Ovary (tissue), 9 donors: ENCODE results near the gene SOX6. TPM values are rescaled to one million over a fixed set of nuclear protein-coding genes. Genes with fewer than 3 reads are reported as not detected.
"Not testable (repeated sequence)": the region's sequence is repeated elsewhere in the genome, so short reads cannot be mapped to it uniquely, and the experiment has no call there.

Experiments
- DNase-seq, 5 donors: peaks; one replicate each; pipeline ENCODE4 v3.0.0-alpha.2; 2019 to 2020
- H3K27ac ChIP-seq, 2 donors: fragments of 200-600 bp; one replicate each; pipeline versions ENCODE4 v1.5.1 to v1.8.0; 2019 to 2022
- H3K27me3 ChIP-seq: fragments of 200-600 bp; one replicate; pipeline ENCODE4 v1.8.0; 2022
- H3K36me3 ChIP-seq: fragments of 200-600 bp; sonication (generic); one replicate; pipeline ENCODE4 v1.5.1; 2019
- H3K4me1 ChIP-seq: one replicate; pipeline ENCODE4 v1.8.1; 2013; ENCODE audit warnings: mild to moderate bottlenecking, moderate library complexity; ENCODE audit not compliant: insufficient read depth
- H3K4me3 ChIP-seq: fragments of 200-600 bp; sonication (generic); one replicate; pipeline ENCODE4 v1.5.1; 2017
- H3K9me3 ChIP-seq, 2 donors: fragments of 200-600 bp in 1 of 2; sonication (generic) in 1 of 2; one replicate each; pipeline versions ENCODE4 v1.5.1 to v1.8.1; 2013 to 2019; ENCODE audit warnings: mild to moderate bottlenecking in 1 of 2, moderate library complexity in 1 of 2
- CTCF ChIP-seq, 3 donors: fragments of 450-650 bp in 2 of 3; fragments of 200-600 bp in 1 of 3; IDR thresholded peaks; one replicate each; pipeline versions ENCODE4 v1.5.1 to v1.8.0; 2016 to 2022; ENCODE audit warnings: antibody characterized with exemption in 3 of 3, mild to moderate bottlenecking in 1 of 3
- EP300 ChIP-seq: sonication (generic); formaldehyde crosslinking; IDR thresholded peaks from one replicate; pipeline ENCODE4 v1.6.1; 2017; ENCODE audit warnings: antibody characterized with exemption
- POLR2A ChIP-seq: fragments of 450-650 bp; IDR thresholded peaks from one replicate; pipeline ENCODE4 v1.6.1; 2017; ENCODE audit warnings: antibody characterized with exemption, mild to moderate bottlenecking, moderate library complexity
- WGBS, 3 donors: extraction: QIAGEN DNeasy Blood & Tissue Kit in 1 of 3; methylation state at CpG; one replicate each; pipeline versions ENCODE4 v1.1.5 to v1.1.7; 2013 to 2017; 5-methylcytosine and 5-hydroxymethylcytosine counted together
- intact Hi-C, 4 donors: fragments of 100-400 bp; cut with DNase I; formaldehyde crosslinking; loops; one replicate each; pipeline versions ENCODE4 v1.11.0 to v1.15.1; 2022 to 2023
- polyA plus RNA-seq, 2 donors: library from polyadenylated mRNA; stranded (reverse); fragments of 200-250 nt in 1 of 2; fragments of 350-450 nt in 1 of 2; fragmentation: Illumina TruSeq in 1 of 2; extraction: RNeasy Lipid Tissue Mini Kit (QIAGEN cat#74804) in 1 of 2; gene quantifications; one replicate each; pipeline ENCODE4 v1.2.3, GENCODE V29; 2013 to 2014
- total RNA-seq, 7 donors: library from RNA; depleted of rRNA in 2 of 7; stranded (reverse); fragments of >200 nt in 2 of 7; fragmentation: NEBNext Ultra II Directional in 3 of 7; extraction: Animal tissue kit (Norgen Biotek cat#: 25700) in 3 of 7; gene quantifications; one replicate each; pipeline versions ENCODE4 v1.1.0 to v1.2.4, GENCODE V29; 2016 to 2023
- donor health status: DM: no; HTN: no; CAD: no; lungs with moderate emphysema.
- donor health status: DM: no; HTN: no; CAD: no.
- donor health status: Bipolar disorder and iron deficiency.
- donor health status: DM: yes; HTN: yes; CAD: no.
- donor health status: DM: no; HTN: no; CAD: no.
- donor health status: DM: yes; HTN: yes; CAD: no.

Gene SOX6
- total and polyA plus RNA-seq, 9 donors, result 0.61 to 29.4 (median 4.7) TPM

- H3K27ac ChIP-seq, result no peak overlapping the region
- no peak for DNase-seq
- 87 to 92% (median 87%) methylated on average over 5 of the region's 5 CpGs for WGBS, 3 donors
- TF ChIP-seq EP300 (no peak), CTCF (IDR thresholded peaks at IDR 0.05) (no peak), POLR2A (no peak)
- no peaks in the 10 kb centered on the region for H3K4me1 ChIP-seq
- H3K27me3 ChIP-seq, result no peaks in the 10 kb centered on the region
- intact Hi-C loops, result no loop called here
- no peaks in the 10 kb centered on the region for H3K36me3 ChIP-seq
- no peaks in the 10 kb centered on the region for H3K9me3 ChIP-seq
- H3K4me3 ChIP-seq, result no peak overlapping the region
These were observed 429.0 kb downstream of the SOX6 start for GRCh38 chr11:15927196-15927863.

- Histone ChIP-seq H3K36me3 (no peaks in the 10 kb centered on the region), H3K27ac (no peak overlapping the region), H3K9me3 (no peaks in the 10 kb centered on the region), H3K27me3 (no peaks in the 10 kb centered on the region), H3K4me3 (no peak overlapping the region), H3K4me1 (no peaks in the 10 kb centered on the region)
- 74 to 79% (median 78%) methylated on average over 2 of the region's 2 CpGs for WGBS, 3 donors
- TF ChIP-seq CTCF (IDR thresholded peaks at IDR 0.05) (no peak), EP300 (no peak), POLR2A (no peak)
- intact Hi-C loops, result no loop called here
- DNase-seq, result no peak
These were observed 430.3 kb downstream of the SOX6 start for GRCh38 chr11:15926071-15926470.

GRCh38 chr11:15923183-15923582, 433.2 kb downstream of the SOX6 start:
- H3K36me3 ChIP-seq, result no peaks in the 10 kb centered on the region
- intact Hi-C loops, result no loop called here
- H3K4me1 ChIP-seq, result no peaks in the 10 kb centered on the region
- TF ChIP-seq EP300 (no peak), POLR2A (no peak), CTCF (IDR thresholded peaks at IDR 0.05) (no peak)
- no peak overlapping the region for H3K27ac ChIP-seq
- WGBS, 3 donors, result 76 to 80% (median 80%) methylated on average over 2 of the region's 2 CpGs
- no peaks in the 10 kb centered on the region for H3K9me3 ChIP-seq
- no peak overlapping the region for H3K4me3 ChIP-seq
- H3K27me3 ChIP-seq, result no peaks in the 10 kb centered on the region
- no peak for DNase-seq

GRCh38 chr11:15922745-15923144, 433.6 kb downstream of the SOX6 start:
- H3K9me3 ChIP-seq, H3K4me3 ChIP-seq, H3K4me1 ChIP-seq, DNase-seq, H3K27me3 ChIP-seq, H3K36me3 ChIP-seq, H3K27ac ChIP-seq, intact Hi-C loops: not testable (repeated sequence)
- 95 to 96% (median 96%) methylated on average over 6 of the region's 6 CpGs for WGBS, 3 donors

- H3K4me3 ChIP-seq, result no peak overlapping the region
- no peaks in the 10 kb centered on the region for H3K36me3 ChIP-seq
- no peak for DNase-seq
- WGBS, 3 donors, result 29 to 40% (median 30%) methylated on average over 6 of the region's 6 CpGs
- H3K27me3 ChIP-seq, result no peaks in the 10 kb centered on the region
- H3K9me3 ChIP-seq, result no peaks in the 10 kb centered on the region
- H3K27ac ChIP-seq, result no peak overlapping the region
- intact Hi-C loops, result no loop called here
- no peak for TF ChIP-seq POLR2A
- H3K4me1 ChIP-seq, result no peaks in the 10 kb centered on the region
These were observed 435.3 kb downstream of the SOX6 start for GRCh38 chr11:15920856-15921629.
